Liver (tissue), 9 donors: ENCODE data around the gene TMED5. TPM values are rescaled to one million over a fixed set of nuclear protein-coding genes. Genes with fewer than 3 reads are reported as not detected.
"Not testable (repeated sequence)": the region's sequence is repeated elsewhere in the genome, so short reads cannot be mapped to it uniquely, and the experiment has no call there.

Experiments
- DNase-seq: peaks from one replicate; pipeline ENCODE4 v3.0.0-alpha.2; 2017; ENCODE audit warnings: low spot score
- H3K27ac ChIP-seq, 2 donors: one replicate each; pipeline ENCODE4 v1.7.0; 2013; ENCODE audit warnings: inconsistent platforms in 2 of 2, low read length in 2 of 2, control low read depth in 1 of 2, low read depth in 1 of 2, mild to moderate bottlenecking in 1 of 2
- H3K27me3 ChIP-seq, 4 donors: one replicate each; pipeline versions ENCODE4 v1.6.1 to v1.7.0; 2013; ENCODE audit warnings: low read length in 3 of 4, inconsistent platforms in 1 of 4, mild to moderate bottlenecking in 1 of 4, moderate library complexity in 1 of 4; ENCODE audit not compliant: control insufficient read depth in 4 of 4, insufficient read depth in 4 of 4
- H3K36me3 ChIP-seq, 4 donors: one replicate each; pipeline versions ENCODE4 v1.6.1 to v1.7.0; 2013; ENCODE audit warnings: low read length in 3 of 4, mild to moderate bottlenecking in 3 of 4, low read depth in 1 of 4, moderate library complexity in 1 of 4; ENCODE audit not compliant: control insufficient read depth in 4 of 4, insufficient read depth in 3 of 4
- H3K4me1 ChIP-seq, 4 donors: one replicate each; pipeline versions ENCODE4 v1.6.1 to v1.7.0; 2013; ENCODE audit warnings: low read length in 3 of 4, mild to moderate bottlenecking in 3 of 4, moderate library complexity in 1 of 4; ENCODE audit not compliant: control insufficient read depth in 4 of 4, insufficient read depth in 4 of 4
- H3K4me3 ChIP-seq, 3 donors: one replicate each; pipeline versions ENCODE4 v1.6.1 to v1.7.0; 2013; ENCODE audit warnings: low read length in 3 of 3, control low read depth in 1 of 3, low read depth in 1 of 3, mild to moderate bottlenecking in 1 of 3
- H3K9ac ChIP-seq, 2 donors: one replicate each; pipeline ENCODE4 v1.7.0; 2013; ENCODE audit warnings: low read length in 2 of 2, mild to moderate bottlenecking in 2 of 2, moderate library complexity in 2 of 2, control low read depth in 1 of 2, low read depth in 1 of 2
- H3K9me3 ChIP-seq, 4 donors: one replicate each; pipeline versions ENCODE4 v1.6.1 to v1.7.0; 2013; ENCODE audit warnings: low read length in 3 of 4; ENCODE audit not compliant: control insufficient read depth in 4 of 4
- CTCF ChIP-seq: fragments of 150-350 bp; IDR thresholded peaks from 2 replicates; pipeline ENCODE4 v1.5.1; 2017; ENCODE audit warnings: improper control_type of control experiment, low read depth, low read length; ENCODE audit not compliant: missing input control
- EGR1 ChIP-seq, 2 donors: IDR thresholded peaks; 2 replicates each; pipeline ENCODE4 v1.6.1; 2016 to 2018; ENCODE audit warnings: antibody characterized with exemption in 2 of 2, low read depth in 2 of 2
- FOXA1 ChIP-seq: IDR thresholded peaks from 2 replicates; pipeline ENCODE4 v1.6.1; 2016; ENCODE audit warnings: antibody characterized with exemption
- GABPA ChIP-seq, 2 donors: IDR thresholded peaks in 1 of 2; conservative IDR thresholded peaks in 1 of 2; 2 replicates each; pipeline ENCODE4 v1.6.1; 2016; ENCODE audit warnings: antibody characterized with exemption in 2 of 2, mild to moderate bottlenecking in 1 of 2, moderate library complexity in 1 of 2
- HNF4A ChIP-seq, 2 donors: conservative IDR thresholded peaks; 2 replicates each; pipeline ENCODE4 v1.6.1; 2016; ENCODE audit warnings: antibody characterized with exemption in 2 of 2, mild to moderate bottlenecking in 2 of 2
- HNF4G ChIP-seq: IDR thresholded peaks from 2 replicates; pipeline ENCODE4 v1.6.1; 2016; ENCODE audit warnings: antibody characterized with exemption
- JUND ChIP-seq, 2 donors: IDR thresholded peaks; 2 replicates each; pipeline ENCODE4 v1.6.1; 2016; ENCODE audit warnings: antibody characterized with exemption in 2 of 2
- NR2F2 ChIP-seq: IDR thresholded peaks from 2 replicates; pipeline ENCODE4 v1.6.1; 2016; ENCODE audit warnings: antibody characterized with exemption
- RAD21 ChIP-seq, 2 donors: IDR thresholded peaks; 2 replicates each; pipeline ENCODE4 v1.6.1; 2016; ENCODE audit warnings: antibody characterized with exemption in 2 of 2, mild to moderate bottlenecking in 2 of 2
- REST ChIP-seq: IDR thresholded peaks from 2 replicates; pipeline ENCODE4 v1.6.1; 2016; ENCODE audit warnings: antibody characterized with exemption, mild to moderate bottlenecking
- RXRA ChIP-seq, 2 donors: IDR thresholded peaks; 2 replicates each; pipeline ENCODE4 v1.6.1; 2017 to 2018; ENCODE audit warnings: antibody characterized with exemption in 2 of 2, mild to moderate bottlenecking in 1 of 2
- SP1 ChIP-seq: IDR thresholded peaks from 2 replicates; pipeline ENCODE4 v1.6.1; 2018; ENCODE audit warnings: antibody characterized with exemption, mild to moderate bottlenecking
- YY1 ChIP-seq: IDR thresholded peaks from 2 replicates; pipeline ENCODE4 v1.6.1; 2016; ENCODE audit warnings: antibody characterized with exemption, mild to moderate bottlenecking
- ZBTB33 ChIP-seq: IDR thresholded peaks from 2 replicates; pipeline ENCODE4 v1.6.1; 2016; ENCODE audit warnings: antibody characterized with exemption
- WGBS: extraction: QIAGEN DNeasy Blood & Tissue Kit; methylation state at CpG from one replicate; pipeline ENCODE4 v1.1.7; 2013; 5-methylcytosine and 5-hydroxymethylcytosine counted together
- polyA plus RNA-seq, 2 donors: library from polyadenylated mRNA; stranded (reverse) in 1 of 2; unstranded in 1 of 2; fragments of 200-250 nt in 1 of 2; fragments of >200 nt in 1 of 2; fragmentation: Nextera tagmentation in 1 of 2; extraction: Ambion mirVana in 1 of 2; gene quantifications; one replicate each; pipeline versions ENCODE4 v1.2.1 to v1.2.3, GENCODE V29; 2013 to 2015
- total RNA-seq, 2 donors: library from RNA; depleted of rRNA; stranded (reverse); fragments of >200 nt; gene quantifications; one replicate each; pipeline ENCODE4 v1.2.3, GENCODE V29; 2014
- TF ChIP-seq, protein P1 (sequence below): IDR thresholded peaks from 2 replicates; pipeline ENCODE4 v1.6.1; 2016; ENCODE audit warnings: antibody characterized with exemption
- TF ChIP-seq, protein P2 (sequence below): IDR thresholded peaks from 2 replicates; pipeline ENCODE4 v1.6.1; 2016; ENCODE audit warnings: antibody characterized with exemption
- donor health status: healthy.
- donor health status: healthy.
- donor health status: healthy.
- donor health status: healthy.
- donor health status: healthy.

Gene TMED5
- total and polyA plus RNA-seq, 4 donors = 72.9 to 121 (median 85.7) TPM

GRCh38 chr1:93167006-93167405, 13.2 kb downstream of the TMED5 start:
- Histone ChIP-seq H3K9ac (no peak overlapping the region), H3K27me3 (no peaks in the 10 kb centered on the region), H3K4me1 (peaks cover 4 to 10% (median 7%) of the 10 kb centered on the region in 4 donors), H3K36me3 (peaks cover 0 to 6% (median 0%) of the 10 kb centered on the region in 4 donors), H3K4me3 (no peak overlapping the region), H3K27ac (no peak overlapping the region), H3K9me3 (no peaks in the 10 kb centered on the region)
- TF ChIP-seq ZBTB33 (no peak), REST (no peak), YY1 (no peak), RAD21 (IDR thresholded peaks at IDR 0.05) (no peak), CTCF (no peak), NR2F2 (no peak), JUND (IDR thresholded peaks at IDR 0.05) (no peak), HNF4G (no peak), HNF4A (conservative IDR thresholded peaks at IDR 0.05) (no peak), FOXA1 (no peak), RXRA (IDR thresholded peaks at IDR 0.05) (no peak), GABPA (IDR thresholded peaks at IDR 0.05 in 1 of 2, conservative IDR thresholded peaks at IDR 0.05 in 1 of 2) (no peak), EGR1 (IDR thresholded peaks at IDR 0.05; ENCODE audit: low read depth in 2 of 2) (no peak), SP1 (no peak)
- TF ChIP-seq, protein P1, sequence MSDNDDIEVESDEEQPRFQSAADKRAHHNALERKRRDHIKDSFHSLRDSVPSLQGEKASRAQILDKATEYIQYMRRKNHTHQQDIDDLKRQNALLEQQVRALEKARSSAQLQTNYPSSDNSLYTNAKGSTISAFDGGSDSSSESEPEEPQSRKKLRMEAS = no peak
- TF ChIP-seq, protein P2, sequence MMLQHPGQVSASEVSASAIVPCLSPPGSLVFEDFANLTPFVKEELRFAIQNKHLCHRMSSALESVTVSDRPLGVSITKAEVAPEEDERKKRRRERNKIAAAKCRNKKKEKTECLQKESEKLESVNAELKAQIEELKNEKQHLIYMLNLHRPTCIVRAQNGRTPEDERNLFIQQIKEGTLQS = no peak
- no peak for DNase-seq

DNA sequence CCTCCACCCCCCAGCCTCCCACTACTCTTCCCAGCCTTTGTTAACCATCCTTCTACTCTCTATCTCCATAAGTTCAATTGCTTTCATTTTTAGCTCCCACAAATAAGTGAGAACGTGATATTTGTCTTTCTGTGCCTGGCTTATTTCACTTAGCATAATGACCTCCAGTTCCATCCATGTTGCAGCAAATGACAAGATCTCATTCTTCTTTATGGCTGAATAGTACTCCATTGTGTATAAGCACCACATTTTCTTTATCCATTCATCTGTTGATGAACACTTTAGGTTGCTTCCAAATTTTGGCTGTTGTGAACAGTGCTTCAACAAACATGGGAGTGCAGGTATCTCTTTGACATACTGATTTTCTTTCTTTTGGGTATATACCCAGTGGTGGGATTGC, 14.3 kb downstream of the TMED5 start:
- not testable (repeated sequence) for H3K27me3 ChIP-seq, DNase-seq, H3K27ac ChIP-seq, H3K9ac ChIP-seq, H3K4me1 ChIP-seq, H3K9me3 ChIP-seq, H3K4me3 ChIP-seq, H3K36me3 ChIP-seq
- 97% methylated on average over 1 of the region's 1 CpG for WGBS
